Transverse colon (tissue), 4 donors: ENCODE measurements around the gene MRPS33. TPM values are rescaled to one million over a fixed set of nuclear protein-coding genes. Genes with fewer than 3 reads are reported as not detected.

Experiments
- DNase-seq: peaks from one replicate; pipeline ENCODE4 v3.0.0-alpha.2; 2019
- H3K27ac ChIP-seq, 4 donors: fragments of 200-600 bp; sonication (generic); 2 replicates each; pipeline ENCODE4 v1.5.1; 2016 to 2018; ENCODE audit warnings: inconsistent platforms in 4 of 4
- H3K27me3 ChIP-seq: fragments of 200-600 bp; sonication (generic); 2 replicates; pipeline ENCODE4 v1.5.1; 2017; ENCODE audit warnings: inconsistent platforms
- H3K36me3 ChIP-seq, 4 donors: fragments of 200-600 bp; sonication (generic); 2 replicates each; pipeline ENCODE4 v1.5.1; 2017 to 2019; ENCODE audit warnings: inconsistent platforms in 4 of 4
- H3K4me1 ChIP-seq, 4 donors: fragments of 200-600 bp; sonication (generic); 2 replicates each; pipeline ENCODE4 v1.5.1; 2017 to 2020; ENCODE audit warnings: inconsistent platforms in 4 of 4
- H3K4me3 ChIP-seq, 4 donors: fragments of 200-600 bp; sonication (generic); 1 replicate in 1 of 4; 2 replicates in 3 of 4; pipeline versions ENCODE4 v1.5.1 to v1.6.1; 2017 to 2019; ENCODE audit warnings: inconsistent platforms in 4 of 4
- H3K9me3 ChIP-seq, 2 donors: fragments of 200-600 bp; sonication (generic); 2 replicates each; pipeline ENCODE4 v1.5.1; 2017 to 2019; ENCODE audit warnings: inconsistent platforms in 2 of 2
- EP300 ChIP-seq: sonication (generic); formaldehyde crosslinking; IDR thresholded peaks from one replicate; pipeline ENCODE4 v1.6.1; 2017; ENCODE audit warnings: antibody characterized with exemption, low read depth
- POLR2A ChIP-seq: fragments of 450-650 bp; IDR thresholded peaks from one replicate; pipeline ENCODE4 v1.6.1; 2016; ENCODE audit warnings: antibody characterized with exemption, mild to moderate bottlenecking, moderate library complexity
- POLR2AphosphoS5 ChIP-seq, 3 donors: sonication (generic); formaldehyde crosslinking; IDR thresholded peaks; one replicate each; pipeline ENCODE4 v1.6.1; 2016; ENCODE audit warnings: antibody characterized with exemption in 3 of 3
- WGBS, 2 donors: methylation state at CpG; one replicate each; pipeline ENCODE4 v1.1.5; 2018; ENCODE audit warnings: low coverage in 1 of 2; 5-methylcytosine and 5-hydroxymethylcytosine counted together
- in situ Hi-C, 4 donors: fragments of 200-750 bp; cut with MboI; loops; one replicate each; pipeline versions ENCODE4 v1.15.0 to v1.15.1; 2017; ENCODE audit warnings: low sequenced_read_pairs in 3 of 4, low pct_ligation_motif_present in 1 of 4, low pct_unique_long_range_greater_than_20kb in 1 of 4
- intact Hi-C: fragments of 100-400 bp; cut with DNase I; formaldehyde crosslinking; loops from one replicate; pipeline ENCODE4 v1.15.1; 2023; ENCODE audit warnings: low total_unique reads
- total RNA-seq, 4 donors: library from RNA; depleted of rRNA; stranded (reverse); fragments of >200 nt; gene quantifications; one replicate each; pipeline ENCODE4 v1.1.0, GENCODE V29; 2016
- TF ChIP-seq, protein P1 (sequence below), 5 experiments: fragments of 200-600 bp in 3 of 5; fragments of 450-650 bp in 2 of 5; sonication (generic) in 3 of 5; IDR thresholded peaks; 1 replicate in 2 of 5; 2 replicates in 3 of 5; pipeline ENCODE4 v1.5.1; 2016 to 2017; ENCODE audit warnings: antibody characterized with exemption in 5 of 5, inconsistent platforms in 3 of 5, mild to moderate bottlenecking in 2 of 5, moderate library complexity in 1 of 5

Gene MRPS33
- total RNA-seq, 4 donors from 2014 or later = 0.60 to 37.1 (median 12.0) TPM

DNA sequence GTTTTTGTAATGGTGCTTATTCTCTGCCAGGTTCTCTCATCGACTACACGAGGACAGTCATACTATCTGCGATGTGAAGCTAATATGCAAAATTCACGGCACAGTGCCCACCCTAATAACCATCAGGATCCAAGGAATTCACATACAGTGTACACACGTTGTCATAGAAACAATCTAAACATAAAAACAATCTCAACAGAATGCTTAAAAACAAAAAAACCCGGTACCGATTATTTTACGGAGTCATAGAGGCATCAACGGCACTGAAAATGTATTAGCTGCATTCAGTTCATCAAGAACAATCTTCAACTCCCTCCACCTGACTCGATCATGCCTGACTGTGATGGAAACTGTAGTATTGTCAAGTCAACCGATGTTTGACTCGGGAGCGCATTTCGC is 628 bp downstream of the MRPS33 start:
- Histone ChIP-seq H3K27me3 (peaks cover 23% of the 10 kb centered on the region), H3K4me1 (peaks cover 3 to 34% (median 17%) of the 10 kb centered on the region in 4 donors), H3K36me3 (peaks cover 0 to 11% (median 5%) of the 10 kb centered on the region in 4 donors), H3K4me3 (peak overlapping the region; percentile 47 to 65 (median 58)), H3K27ac (peak overlapping the region; percentile 86 to 93 (median 90)), H3K9me3 (no peaks in the 10 kb centered on the region)
- no peak for DNase-seq
- in situ Hi-C loops = loop anchor here (5.0 to 25.0 kb wide), 7 partner anchors 89 to 523 kb away; partner anchors contain the start of genes NDUFB2 (in 4 of the 4) and BRAF (in 1 of the 4)
- TF ChIP-seq POLR2A = no peak
- TF ChIP-seq POLR2AphosphoS5 (IDR thresholded peaks at IDR 0.05) = no peak
- TF ChIP-seq, protein P1, sequence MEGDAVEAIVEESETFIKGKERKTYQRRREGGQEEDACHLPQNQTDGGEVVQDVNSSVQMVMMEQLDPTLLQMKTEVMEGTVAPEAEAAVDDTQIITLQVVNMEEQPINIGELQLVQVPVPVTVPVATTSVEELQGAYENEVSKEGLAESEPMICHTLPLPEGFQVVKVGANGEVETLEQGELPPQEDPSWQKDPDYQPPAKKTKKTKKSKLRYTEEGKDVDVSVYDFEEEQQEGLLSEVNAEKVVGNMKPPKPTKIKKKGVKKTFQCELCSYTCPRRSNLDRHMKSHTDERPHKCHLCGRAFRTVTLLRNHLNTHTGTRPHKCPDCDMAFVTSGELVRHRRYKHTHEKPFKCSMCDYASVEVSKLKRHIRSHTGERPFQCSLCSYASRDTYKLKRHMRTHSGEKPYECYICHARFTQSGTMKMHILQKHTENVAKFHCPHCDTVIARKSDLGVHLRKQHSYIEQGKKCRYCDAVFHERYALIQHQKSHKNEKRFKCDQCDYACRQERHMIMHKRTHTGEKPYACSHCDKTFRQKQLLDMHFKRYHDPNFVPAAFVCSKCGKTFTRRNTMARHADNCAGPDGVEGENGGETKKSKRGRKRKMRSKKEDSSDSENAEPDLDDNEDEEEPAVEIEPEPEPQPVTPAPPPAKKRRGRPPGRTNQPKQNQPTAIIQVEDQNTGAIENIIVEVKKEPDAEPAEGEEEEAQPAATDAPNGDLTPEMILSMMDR (IDR thresholded peaks at IDR 0.05) = no peak
- no peak for TF ChIP-seq EP300
- intact Hi-C loops = loop anchor here (5.0 kb wide), 1 partner anchor 202 kb away; no protein-coding TSS in a partner anchor
- WGBS, 2 donors = 0 to 1% methylated on average over 4 to 14 of the region's 14 CpGs

DNA sequence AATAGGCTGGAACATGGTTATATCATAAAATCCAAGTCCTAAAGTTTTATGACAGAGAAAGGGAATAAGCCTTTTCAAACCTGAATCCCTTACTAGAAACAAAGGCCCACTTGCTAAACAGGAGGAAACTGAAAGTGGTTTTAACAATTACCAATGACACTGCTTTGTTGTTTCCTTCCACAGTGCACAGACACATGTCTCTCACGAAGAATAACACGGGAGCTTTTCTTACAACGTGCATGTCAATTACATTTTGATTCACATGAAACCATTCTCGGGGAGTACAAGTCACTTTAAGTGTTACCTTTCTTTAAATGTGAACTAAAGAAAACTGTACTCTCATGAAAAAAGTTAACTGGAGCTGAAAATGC is 1.4 kb downstream of the MRPS33 start:
- Histone ChIP-seq H3K4me3 (peak overlapping the region in 2 of 4 donors; percentile 59 to 65), H3K36me3 (peaks cover 0 to 16% (median 5%) of the 10 kb centered on the region in 4 donors), H3K27ac (peak overlapping the region; percentile 86 to 93 (median 90)), H3K9me3 (no peaks in the 10 kb centered on the region), H3K4me1 (peaks cover 3 to 34% (median 17%) of the 10 kb centered on the region in 4 donors), H3K27me3 (peaks cover 16% of the 10 kb centered on the region)
- TF ChIP-seq POLR2A (no peak), POLR2AphosphoS5 (IDR thresholded peaks at IDR 0.05) (no peak), EP300 (no peak)
- TF ChIP-seq, protein P1 (IDR thresholded peaks at IDR 0.05) = no peak
- intact Hi-C loops (loop anchor here (5.0 kb wide), 1 partner anchor 201 kb away; no protein-coding TSS in a partner anchor), in situ Hi-C loops (loop anchor here (5.0 to 25.0 kb wide), 7 partner anchors 89 to 524 kb away; partner anchors contain the start of genes NDUFB2 (in 4 of the 4) and BRAF (in 1 of the 4))
- 12 to 31% methylated on average over 4 of the region's 4 CpGs for WGBS, 2 donors
- DNase-seq = no peak

DNA sequence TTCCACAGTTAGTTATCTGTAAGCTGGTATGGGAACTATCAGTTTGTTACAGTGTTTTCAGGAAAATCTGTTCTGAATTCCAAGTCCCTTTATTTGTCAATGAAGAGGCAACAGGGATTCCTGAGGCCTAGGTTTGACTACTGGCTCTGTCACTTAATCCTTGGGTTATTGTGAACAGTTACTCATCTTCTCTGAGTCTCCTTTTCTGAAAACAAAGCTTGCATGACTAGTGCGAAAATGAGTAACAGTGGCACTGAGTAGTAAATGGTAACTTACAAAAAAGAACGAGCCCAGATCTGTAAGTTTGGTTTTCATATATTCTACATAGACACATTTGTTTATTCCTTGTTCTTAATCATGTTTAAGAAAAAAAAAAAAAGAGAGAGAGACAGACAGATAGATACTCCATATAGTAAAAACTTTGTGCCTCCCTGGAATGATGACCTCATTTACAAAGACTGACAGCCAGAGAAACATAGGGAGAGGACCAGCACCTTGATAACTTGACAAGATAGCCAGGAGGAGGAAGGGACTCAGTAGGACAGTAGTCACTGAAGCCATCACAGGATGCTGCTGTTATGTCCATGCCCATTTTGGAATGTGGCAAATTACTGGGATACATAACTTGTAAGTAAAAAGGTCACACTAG is 1.9 kb downstream of the MRPS33 start:
- DNase-seq = no peak
- Histone ChIP-seq H3K27ac (peak overlapping the region; percentile 86 to 93 (median 90)), H3K36me3 (peaks cover 0 to 16% (median 5%) of the 10 kb centered on the region in 4 donors), H3K27me3 (peaks cover 13% of the 10 kb centered on the region), H3K9me3 (no peaks in the 10 kb centered on the region), H3K4me1 (peaks cover 3 to 34% (median 17%) of the 10 kb centered on the region in 4 donors), H3K4me3 (no peak overlapping the region)
- 62 to 65% methylated on average over 2 of the region's 2 CpGs for WGBS, 2 donors
- in situ Hi-C loops = loop anchor here (5.0 to 25.0 kb wide), 7 partner anchors 88 to 524 kb away; partner anchors contain the start of genes NDUFB2 (in 4 of the 4) and BRAF (in 1 of the 4)
- no peak for TF ChIP-seq POLR2A
- TF ChIP-seq EP300 = no peak
- TF ChIP-seq, protein P1 (IDR thresholded peaks at IDR 0.05) = no peak
- no peak for TF ChIP-seq POLR2AphosphoS5 (IDR thresholded peaks at IDR 0.05)
- intact Hi-C loops = loop anchor here (5.0 kb wide), 1 partner anchor 201 kb away; no protein-coding TSS in a partner anchor

DNA sequence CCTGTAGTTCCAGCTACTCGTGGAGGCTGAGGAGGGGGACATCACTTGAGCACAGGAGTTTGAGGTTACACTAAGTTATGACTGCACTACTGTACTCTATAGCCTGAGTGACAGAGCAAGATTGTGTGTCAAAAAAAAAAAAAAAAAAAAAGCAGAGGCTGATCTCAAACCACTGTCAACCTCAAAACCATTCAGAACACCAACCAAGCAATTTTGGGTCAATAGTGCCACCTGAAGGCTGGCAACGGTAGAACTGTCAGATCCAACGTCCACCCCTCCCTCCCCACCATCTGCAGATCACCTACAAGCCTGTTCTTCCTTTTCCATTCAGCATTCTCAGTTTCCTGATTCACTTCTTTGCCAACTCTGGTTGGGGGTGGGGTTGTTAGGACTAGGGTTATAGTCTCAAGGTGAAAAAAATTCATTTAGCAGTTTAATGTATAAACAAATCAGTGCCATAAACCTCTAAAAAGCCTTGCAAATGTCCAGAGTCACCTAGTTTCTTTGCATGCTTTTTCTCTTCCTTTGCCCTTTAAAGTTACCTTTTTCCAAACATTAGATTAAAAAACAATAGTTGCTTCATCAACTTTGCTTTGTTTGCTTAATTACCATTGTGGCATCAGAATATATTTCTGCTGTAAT is 2.6 kb downstream of the MRPS33 start:
- Histone ChIP-seq H3K4me3 (no peak overlapping the region), H3K4me1 (peaks cover 3 to 34% (median 17%) of the 10 kb centered on the region in 4 donors), H3K9me3 (no peaks in the 10 kb centered on the region), H3K27me3 (peaks cover 7% of the 10 kb centered on the region), H3K36me3 (peaks cover 0 to 16% (median 5%) of the 10 kb centered on the region in 4 donors), H3K27ac (peak overlapping the region; percentile 34 to 91 (median 87))
- 15 to 36% methylated on average over 2 to 3 of the region's 3 CpGs for WGBS, 2 donors
- in situ Hi-C loops (loop anchor here (5.0 to 25.0 kb wide), 7 partner anchors 87 to 525 kb away; partner anchors contain the start of genes NDUFB2 (in 4 of the 4) and BRAF (in 1 of the 4)), intact Hi-C loops (loop anchor here (5.0 kb wide), 1 partner anchor 200 kb away; no protein-coding TSS in a partner anchor)
- no peak for TF ChIP-seq POLR2AphosphoS5 (IDR thresholded peaks at IDR 0.05)
- TF ChIP-seq, protein P1 (IDR thresholded peaks at IDR 0.05) = peak; percentile 42 to 71 (median 56)
- peak; percentile 79 for DNase-seq
